22Rv1 (cell line): ENCODE data around the gene DDAH1.

ENCODE experiments used
- CTCF ChIP-seq: fragments of 450-650 bp; IDR thresholded peaks from 2 replicates; pipeline ENCODE4 v1.5.1; 2017; ENCODE audit warnings: mild to moderate bottlenecking
- ZFX ChIP-seq: fragments of 450-650 bp; IDR thresholded peaks from 2 replicates; pipeline ENCODE4 v1.6.1; 2017; ENCODE audit warnings: antibody characterized with exemption, borderline replicate concordance

- TF ChIP-seq CTCF, result no peak
- no peak for TF ChIP-seq ZFX
Measured at GRCh38 chr1:85356130-85356529, 108.8 kb downstream of the DDAH1 start.
